SU-DHL-6 (cell line): ENCODE data around the gene CLPTM1L.

Source experiments
- EZH2phosphoT487 ChIP-seq: fragments of 200-600 bp; sonication (generic), shearing (Covaris generic); conservative IDR thresholded peaks from 2 replicates; pipeline ENCODE4 v1.6.1; 2018; ENCODE audit warnings: mild to moderate bottlenecking, antibody characterized with exemption, low read length, moderate library complexity, mixed read lengths
- TF ChIP-seq, protein P1 (sequence below): fragments of 200-600 bp; sonication (generic); IDR thresholded peaks from one replicate; pipeline ENCODE4 v1.5.1; 2017; ENCODE audit warnings: antibody characterized with exemption, mild to moderate bottlenecking, low read length, moderate library complexity; ENCODE audit not compliant: insufficient read depth, poor library complexity, severe bottlenecking

DNA sequence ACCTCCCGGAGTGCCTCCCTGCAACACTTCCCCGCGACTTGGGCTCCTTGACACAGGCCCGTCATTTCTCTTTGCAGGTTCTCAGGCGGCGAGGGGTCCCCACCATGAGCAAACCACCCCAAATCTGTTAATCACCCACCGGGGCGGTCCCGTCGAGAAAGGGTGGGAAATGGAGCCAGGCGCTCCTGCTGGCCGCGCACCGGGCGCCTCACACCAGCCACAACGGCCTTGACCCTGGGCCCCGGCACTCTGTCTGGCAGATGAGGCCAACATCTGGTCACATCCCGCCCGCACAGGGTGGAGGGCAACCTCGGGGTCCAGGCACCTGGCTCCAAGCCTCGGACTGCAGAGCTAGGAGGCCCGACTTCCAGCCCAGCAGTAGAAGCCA lies 49.3 kb downstream of the CLPTM1L start:
- TF ChIP-seq, protein P1, sequence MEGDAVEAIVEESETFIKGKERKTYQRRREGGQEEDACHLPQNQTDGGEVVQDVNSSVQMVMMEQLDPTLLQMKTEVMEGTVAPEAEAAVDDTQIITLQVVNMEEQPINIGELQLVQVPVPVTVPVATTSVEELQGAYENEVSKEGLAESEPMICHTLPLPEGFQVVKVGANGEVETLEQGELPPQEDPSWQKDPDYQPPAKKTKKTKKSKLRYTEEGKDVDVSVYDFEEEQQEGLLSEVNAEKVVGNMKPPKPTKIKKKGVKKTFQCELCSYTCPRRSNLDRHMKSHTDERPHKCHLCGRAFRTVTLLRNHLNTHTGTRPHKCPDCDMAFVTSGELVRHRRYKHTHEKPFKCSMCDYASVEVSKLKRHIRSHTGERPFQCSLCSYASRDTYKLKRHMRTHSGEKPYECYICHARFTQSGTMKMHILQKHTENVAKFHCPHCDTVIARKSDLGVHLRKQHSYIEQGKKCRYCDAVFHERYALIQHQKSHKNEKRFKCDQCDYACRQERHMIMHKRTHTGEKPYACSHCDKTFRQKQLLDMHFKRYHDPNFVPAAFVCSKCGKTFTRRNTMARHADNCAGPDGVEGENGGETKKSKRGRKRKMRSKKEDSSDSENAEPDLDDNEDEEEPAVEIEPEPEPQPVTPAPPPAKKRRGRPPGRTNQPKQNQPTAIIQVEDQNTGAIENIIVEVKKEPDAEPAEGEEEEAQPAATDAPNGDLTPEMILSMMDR = no peak
- TF ChIP-seq EZH2phosphoT487 = no peak
